ENCODE measurements around the gene NRL. TPM values are rescaled to one million over a fixed set of nuclear protein-coding genes. Genes with fewer than 3 reads are reported as not detected.

Gene NRL
- total RNA-seq, 1 donor from 2014 or later: 0.48 TPM

- Histone ChIP-seq H3K9me3 (ENCODE audit: insufficient read depth, low read depth, low read length) (no peaks in the 10 kb centered on the region), H3K27ac (ENCODE audit: low read depth, low read length) (no peak overlapping the region), H3K9ac (ENCODE audit: low read length) (no peak overlapping the region), H3K4me3 (ENCODE audit: insufficient read depth, low read depth, low read length) (no peak overlapping the region), H3K27me3 (ENCODE audit: insufficient read depth, low read length) (no peaks in the 10 kb centered on the region), H4K20me1 (ENCODE audit: insufficient read depth, low read length) (peaks cover 36% of the 10 kb centered on the region), H3K4me2 (ENCODE audit: low read length) (no peak overlapping the region), H3K79me2 (ENCODE audit: insufficient read depth, low read length) (peaks cover 39% of the 10 kb centered on the region), H3K36me3 (ENCODE audit: insufficient read depth, low read length) (peaks cover 38% of the 10 kb centered on the region), H2AFZ (ENCODE audit: low read depth, low read length) (no peak overlapping the region), H3K4me1 (ENCODE audit: insufficient read depth, low read length) (peaks cover 13% of the 10 kb centered on the region)
- Mint-ChIP-seq H3K4me3 (ENCODE audit: unreplicated experiment) (peak overlapping the region; percentile 60), H3K27me3 (ENCODE audit: low read depth, unreplicated experiment) (no peaks in the 10 kb centered on the region), H3K27ac (ENCODE audit: unreplicated experiment) (no peak overlapping the region), H3K36me3 (ENCODE audit: low read depth, unreplicated experiment) (peaks cover 6% of the 10 kb centered on the region), H3K9me3 (ENCODE audit: unreplicated experiment) (no peaks in the 10 kb centered on the region), H3K4me1 (ENCODE audit: low read depth, unreplicated experiment) (peaks cover 7% of the 10 kb centered on the region)
- FAIRE-seq (no peak), DNase-seq (ENCODE audit: low read depth) (no peak)
- no peak for TF ChIP-seq EZH2 (IDR thresholded peaks at IDR 0.05; ENCODE audit: insufficient read depth, low read length)
- TF ChIP-seq CTCF (IDR thresholded peaks at IDR 0.05; ENCODE audit: insufficient read depth, low read depth, low read length): no peak
Observed at GRCh38 chr14:24150567-24150966, 35.8 kb upstream of the NRL start.

- no peaks in the 10 kb centered on the region for H3K9me3 Mint-ChIP-seq (ENCODE audit: unreplicated experiment)
- Histone ChIP-seq H3K4me2 (ENCODE audit: low read length) (no peak overlapping the region), H3K4me3 (ENCODE audit: insufficient read depth, low read depth, low read length) (no peak overlapping the region), H2AFZ (ENCODE audit: low read depth, low read length) (no peak overlapping the region), H3K4me1 (ENCODE audit: insufficient read depth, low read length) (peaks cover 16% of the 10 kb centered on the region), H4K20me1 (ENCODE audit: insufficient read depth, low read length) (peaks cover 36% of the 10 kb centered on the region), H3K9me3 (ENCODE audit: insufficient read depth, low read depth, low read length) (no peaks in the 10 kb centered on the region), H3K27ac (ENCODE audit: low read depth, low read length) (no peak overlapping the region), H3K79me2 (ENCODE audit: insufficient read depth, low read length) (peaks cover 44% of the 10 kb centered on the region), H3K27me3 (ENCODE audit: insufficient read depth, low read length) (no peaks in the 10 kb centered on the region), H3K9ac (ENCODE audit: low read length) (no peak overlapping the region), H3K36me3 (ENCODE audit: insufficient read depth, low read length) (peaks cover 33% of the 10 kb centered on the region)
- no peaks in the 10 kb centered on the region for H3K27me3 Mint-ChIP-seq (ENCODE audit: low read depth, unreplicated experiment)
- H3K36me3 Mint-ChIP-seq (ENCODE audit: low read depth, unreplicated experiment): peaks cover 6% of the 10 kb centered on the region
- DNase-seq (ENCODE audit: low read depth): no peak
- TF ChIP-seq CTCF (IDR thresholded peaks at IDR 0.05; ENCODE audit: insufficient read depth, low read depth, low read length): no peak
- TF ChIP-seq EZH2 (IDR thresholded peaks at IDR 0.05; ENCODE audit: insufficient read depth, low read length): no peak
- no peak for FAIRE-seq
- H3K27ac Mint-ChIP-seq (ENCODE audit: unreplicated experiment): no peak overlapping the region
- H3K4me1 Mint-ChIP-seq (ENCODE audit: low read depth, unreplicated experiment): peaks cover 12% of the 10 kb centered on the region
- H3K4me3 Mint-ChIP-seq (ENCODE audit: unreplicated experiment): no peak overlapping the region
Observed at GRCh38 chr14:24150061-24150460, 35.3 kb upstream of the NRL start.

- H3K27ac Mint-ChIP-seq (ENCODE audit: unreplicated experiment): no peak overlapping the region
- no peaks in the 10 kb centered on the region for H3K9me3 Mint-ChIP-seq (ENCODE audit: unreplicated experiment)
- no peak for TF ChIP-seq CTCF (IDR thresholded peaks at IDR 0.05; ENCODE audit: insufficient read depth, low read depth, low read length)
- peaks cover 14% of the 10 kb centered on the region for H3K4me1 Mint-ChIP-seq (ENCODE audit: low read depth, unreplicated experiment)
- Histone ChIP-seq H3K4me2 (ENCODE audit: low read length) (no peak overlapping the region), H3K9me3 (ENCODE audit: insufficient read depth, low read depth, low read length) (no peaks in the 10 kb centered on the region), H3K27ac (ENCODE audit: low read depth, low read length) (no peak overlapping the region), H3K4me3 (ENCODE audit: insufficient read depth, low read depth, low read length) (no peak overlapping the region), H3K79me2 (ENCODE audit: insufficient read depth, low read length) (peaks cover 50% of the 10 kb centered on the region), H3K27me3 (ENCODE audit: insufficient read depth, low read length) (no peaks in the 10 kb centered on the region), H3K36me3 (ENCODE audit: insufficient read depth, low read length) (peaks cover 31% of the 10 kb centered on the region), H4K20me1 (ENCODE audit: insufficient read depth, low read length) (peaks cover 36% of the 10 kb centered on the region), H3K4me1 (ENCODE audit: insufficient read depth, low read length) (peaks cover 16% of the 10 kb centered on the region), H2AFZ (ENCODE audit: low read depth, low read length) (no peak overlapping the region), H3K9ac (ENCODE audit: low read length) (no peak overlapping the region)
- H3K27me3 Mint-ChIP-seq (ENCODE audit: low read depth, unreplicated experiment): no peaks in the 10 kb centered on the region
- H3K36me3 Mint-ChIP-seq (ENCODE audit: low read depth, unreplicated experiment): peaks cover 3% of the 10 kb centered on the region
- DNase-seq (ENCODE audit: low read depth) (no peak), FAIRE-seq (no peak)
- peak overlapping the region; percentile 87 for H3K4me3 Mint-ChIP-seq (ENCODE audit: unreplicated experiment)
Observed at GRCh38 chr14:24149302-24149969, 34.7 kb upstream of the NRL start.
